HL-60/S4 (cell line): ENCODE results near the gene CEP112.
"Not testable (repeated sequence)": the region's sequence is repeated elsewhere in the genome, so short reads cannot be mapped to it uniquely, and the experiment has no call there.

Experiments used
- in situ Hi-C: fragments of 300-500 bp; cut with MboI; formaldehyde crosslinking; loops from 2 replicates; pipeline ENCODE4 v1.14.3; 2022; ENCODE audit warnings: low sequenced_read_pairs

Gene CEP112

GRCh38 chr17:65799454-65799853 is 392.5 kb downstream of the CEP112 start:
- in situ Hi-C loops = no loop called here

GRCh38 chr17:65797809-65798208 is 394.1 kb downstream of the CEP112 start:
- in situ Hi-C loops = no loop called here

- in situ Hi-C loops = no loop called here
Measured at GRCh38 chr17:65797101-65797500, 394.8 kb downstream of the CEP112 start.

GRCh38 chr17:65794572-65794971 is 397.4 kb downstream of the CEP112 start:
- in situ Hi-C loops = no loop called here

GRCh38 chr17:65790241-65790640 is 401.7 kb downstream of the CEP112 start:
- in situ Hi-C loops = no loop called here

- in situ Hi-C loops = no loop called here
Measured at GRCh38 chr17:65787503-65787902, 404.4 kb downstream of the CEP112 start.

GRCh38 chr17:65786479-65786878 is 405.5 kb downstream of the CEP112 start:
- in situ Hi-C loops = no loop called here

- in situ Hi-C loops = no loop called here
Measured at GRCh38 chr17:65785109-65785508, 406.8 kb downstream of the CEP112 start.

GRCh38 chr17:65783845-65784334 is 408.0 kb downstream of the CEP112 start:
- in situ Hi-C loops = no loop called here

- in situ Hi-C loops = not testable (repeated sequence)
Measured at GRCh38 chr17:65782104-65782706, 409.7 kb downstream of the CEP112 start.

- in situ Hi-C loops = no loop called here
Measured at GRCh38 chr17:65780111-65780510, 411.8 kb downstream of the CEP112 start.

GRCh38 chr17:65776890-65777289 is 415.0 kb downstream of the CEP112 start:
- in situ Hi-C loops = no loop called here

- in situ Hi-C loops = no loop called here
Measured at GRCh38 chr17:65774787-65775186, 417.1 kb downstream of the CEP112 start.

GRCh38 chr17:65772989-65773388 is 418.9 kb downstream of the CEP112 start:
- in situ Hi-C loops = no loop called here

- in situ Hi-C loops = no loop called here
Measured at GRCh38 chr17:65771704-65772103, 420.2 kb downstream of the CEP112 start.

- in situ Hi-C loops = no loop called here
Measured at GRCh38 chr17:65763786-65764185, 428.1 kb downstream of the CEP112 start.

- in situ Hi-C loops = no loop called here
Measured at GRCh38 chr17:65762973-65763372, 429.0 kb downstream of the CEP112 start.

- in situ Hi-C loops = no loop called here
Measured at GRCh38 chr17:65759532-65759931, 432.4 kb downstream of the CEP112 start.

GRCh38 chr17:65756760-65757159 is 435.2 kb downstream of the CEP112 start:
- in situ Hi-C loops = no loop called here

- in situ Hi-C loops = no loop called here
Measured at GRCh38 chr17:65755799-65756198, 436.1 kb downstream of the CEP112 start.

GRCh38 chr17:65754630-65755029 is 437.3 kb downstream of the CEP112 start:
- in situ Hi-C loops = no loop called here

GRCh38 chr17:65754081-65754480 is 437.9 kb downstream of the CEP112 start:
- in situ Hi-C loops = no loop called here

- in situ Hi-C loops = no loop called here
Measured at GRCh38 chr17:65753348-65753747, 438.6 kb downstream of the CEP112 start.
